Colonic mucosa (tissue), 4 donors: ENCODE results near the gene ASPHD2. TPM values are rescaled to one million over a fixed set of nuclear protein-coding genes. Genes with fewer than 3 reads are reported as not detected.

Experiments
- DNase-seq: peaks from one replicate; pipeline ENCODE4 v3.0.0-alpha.2; 2020
- H3K27ac ChIP-seq: fragments of 200-600 bp; one replicate; pipeline ENCODE4 v1.8.0; 2021
- H3K27me3 ChIP-seq: fragments of 200-600 bp; one replicate; pipeline ENCODE4 v1.8.0; 2021
- H3K36me3 ChIP-seq: fragments of 200-600 bp; one replicate; pipeline ENCODE4 v1.8.0; 2021
- H3K4me1 ChIP-seq: fragments of 200-600 bp; one replicate; pipeline ENCODE4 v1.8.0; 2021; ENCODE audit warnings: mild to moderate bottlenecking
- H3K4me3 ChIP-seq: fragments of 200-600 bp; one replicate; pipeline ENCODE4 v1.8.0; 2021
- H3K9ac ChIP-seq, 2 donors: one replicate each; pipeline ENCODE4 v1.7.0; 2013; ENCODE audit warnings: control low read depth in 2 of 2, low read depth in 2 of 2, low read length in 2 of 2
- H3K9me3 ChIP-seq: fragments of 200-600 bp; one replicate; pipeline ENCODE4 v1.8.0; 2021
- CTCF ChIP-seq: fragments of 200-600 bp; IDR thresholded peaks from one replicate; pipeline ENCODE4 v1.8.0; 2022; ENCODE audit warnings: antibody characterized with exemption, mild to moderate bottlenecking
- intact Hi-C: fragments of 100-400 bp; cut with DNase I; formaldehyde crosslinking; loops from one replicate; pipeline ENCODE4 v1.14.1; 2022
- total RNA-seq, 2 donors: library from RNA; stranded (reverse); fragmentation: NEBNext Ultra II Directional in 1 of 2; extraction: Animal tissue kit (Norgen Biotek cat#: 25700) in 1 of 2; gene quantifications; one replicate each; pipeline ENCODE4 v1.2.1, GENCODE V29; 2021
- donor health status: healthy.
- donor health status: DM: no; HTN: no; CAD: no.
- donor health status: DM: no; HTN: no; CAD: no.

The ASPHD2 gene
- total RNA-seq, 2 donors from 2014 or later = 3.8 to 4.3 TPM

- no peaks in the 10 kb centered on the region for H3K9me3 ChIP-seq
- no peak overlapping the region for H3K9ac ChIP-seq
- DNase-seq = no peak
- H3K27me3 ChIP-seq = no peaks in the 10 kb centered on the region
- intact Hi-C loops = no loop called here
- no peak for TF ChIP-seq CTCF
- no peaks in the 10 kb centered on the region for H3K36me3 ChIP-seq
- no peak overlapping the region for H3K27ac ChIP-seq
- H3K4me1 ChIP-seq = no peaks in the 10 kb centered on the region
- H3K4me3 ChIP-seq = no peak overlapping the region
These were observed 11.7 kb upstream of the ASPHD2 start for GRCh38 chr22:26417406-26417805.

GRCh38 chr22:26418620-26419019 lies 10.4 kb upstream of the ASPHD2 start:
- intact Hi-C loops = no loop called here
- no peaks in the 10 kb centered on the region for H3K27me3 ChIP-seq
- H3K4me3 ChIP-seq = no peak overlapping the region
- TF ChIP-seq CTCF = no peak
- H3K4me1 ChIP-seq = no peaks in the 10 kb centered on the region
- no peak overlapping the region for H3K27ac ChIP-seq
- no peaks in the 10 kb centered on the region for H3K36me3 ChIP-seq
- H3K9ac ChIP-seq = no peak overlapping the region
- no peak for DNase-seq
- H3K9me3 ChIP-seq = no peaks in the 10 kb centered on the region

- H3K27me3 ChIP-seq = no peaks in the 10 kb centered on the region
- no peak overlapping the region for H3K27ac ChIP-seq
- H3K4me1 ChIP-seq = peaks cover 7% of the 10 kb centered on the region
- H3K36me3 ChIP-seq = no peaks in the 10 kb centered on the region
- DNase-seq = no peak
- H3K4me3 ChIP-seq = no peak overlapping the region
- TF ChIP-seq CTCF = no peak
- no peak overlapping the region for H3K9ac ChIP-seq
- H3K9me3 ChIP-seq = no peaks in the 10 kb centered on the region
- intact Hi-C loops = no loop called here
These were observed 2.1 kb upstream of the ASPHD2 start for GRCh38 chr22:26426924-26427323.

- Histone ChIP-seq H3K9ac (peak overlapping the region; percentile 46 to 81), H3K4me1 (peaks cover 7% of the 10 kb centered on the region), H3K27me3 (no peaks in the 10 kb centered on the region), H3K4me3 (peak overlapping the region; percentile 40), H3K9me3 (no peaks in the 10 kb centered on the region), H3K36me3 (no peaks in the 10 kb centered on the region), H3K27ac (no peak overlapping the region)
- no peak for DNase-seq
- intact Hi-C loops = no loop called here
- no peak for TF ChIP-seq CTCF
These were observed 612 bp downstream of the ASPHD2 start for GRCh38 chr22:26429458-26430286.

GRCh38 chr22:26430600-26430999 lies 1.5 kb downstream of the ASPHD2 start:
- intact Hi-C loops = no loop called here
- no peak for DNase-seq
- Histone ChIP-seq H3K4me1 (peaks cover 7% of the 10 kb centered on the region), H3K9me3 (no peaks in the 10 kb centered on the region), H3K9ac (no peak overlapping the region), H3K27ac (no peak overlapping the region), H3K36me3 (no peaks in the 10 kb centered on the region), H3K27me3 (no peaks in the 10 kb centered on the region), H3K4me3 (no peak overlapping the region)
- no peak for TF ChIP-seq CTCF
